ENCODE data around the gene RPH3AL.

DNA sequence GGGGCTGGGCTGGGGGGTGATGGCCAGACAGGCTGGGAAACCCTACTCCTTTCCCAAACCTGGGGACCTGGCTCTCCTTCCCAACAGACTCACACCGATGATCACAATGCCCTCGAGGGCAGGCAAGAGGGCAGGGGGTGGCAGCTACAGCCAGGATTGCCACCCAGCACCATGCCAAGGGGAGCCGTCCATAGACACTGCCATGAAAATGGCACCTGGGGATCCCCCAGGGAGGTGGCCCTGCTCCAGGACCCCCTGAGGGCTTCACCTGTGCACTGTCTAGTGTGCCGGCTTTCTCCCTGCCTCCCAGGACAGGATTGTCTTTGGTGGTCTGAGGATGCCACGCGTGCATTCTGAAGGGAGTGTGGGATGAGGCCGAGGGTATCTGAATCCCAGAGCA is 24.6 kb downstream of the RPH3AL start:
- no peak for TF ChIP-seq EZH2 (IDR thresholded peaks at IDR 0.05; ENCODE audit: low read length, unreplicated experiment)
- TF ChIP-seq, protein P1, sequence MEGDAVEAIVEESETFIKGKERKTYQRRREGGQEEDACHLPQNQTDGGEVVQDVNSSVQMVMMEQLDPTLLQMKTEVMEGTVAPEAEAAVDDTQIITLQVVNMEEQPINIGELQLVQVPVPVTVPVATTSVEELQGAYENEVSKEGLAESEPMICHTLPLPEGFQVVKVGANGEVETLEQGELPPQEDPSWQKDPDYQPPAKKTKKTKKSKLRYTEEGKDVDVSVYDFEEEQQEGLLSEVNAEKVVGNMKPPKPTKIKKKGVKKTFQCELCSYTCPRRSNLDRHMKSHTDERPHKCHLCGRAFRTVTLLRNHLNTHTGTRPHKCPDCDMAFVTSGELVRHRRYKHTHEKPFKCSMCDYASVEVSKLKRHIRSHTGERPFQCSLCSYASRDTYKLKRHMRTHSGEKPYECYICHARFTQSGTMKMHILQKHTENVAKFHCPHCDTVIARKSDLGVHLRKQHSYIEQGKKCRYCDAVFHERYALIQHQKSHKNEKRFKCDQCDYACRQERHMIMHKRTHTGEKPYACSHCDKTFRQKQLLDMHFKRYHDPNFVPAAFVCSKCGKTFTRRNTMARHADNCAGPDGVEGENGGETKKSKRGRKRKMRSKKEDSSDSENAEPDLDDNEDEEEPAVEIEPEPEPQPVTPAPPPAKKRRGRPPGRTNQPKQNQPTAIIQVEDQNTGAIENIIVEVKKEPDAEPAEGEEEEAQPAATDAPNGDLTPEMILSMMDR (conservative IDR thresholded peaks at IDR 0.05; ENCODE audit: low read depth, low read length): no peak

Measured in PC-3 (cell line).